HepG2 (cell line): Measurements from ENCODE around the gene DDRGK1. TPM values are rescaled to one million over a fixed set of nuclear protein-coding genes. Genes with fewer than 3 reads are reported as not detected.

Experiments used
- CSRNP1 ChIP-seq: sonication (generic); formaldehyde crosslinking; IDR thresholded peaks from 2 replicates; pipeline ENCODE4 v1.8.1; 2023; ENCODE audit warnings: mild to moderate bottlenecking, missing genetic modification reagents
- CTCF ChIP-seq: sonication (generic); formaldehyde crosslinking; IDR thresholded peaks from 2 replicates; pipeline ENCODE4 v1.5.0; 2020; ENCODE audit warnings: mild to moderate bottlenecking, missing genetic modification reagents, moderate library complexity
- KDM2A ChIP-seq: sonication (generic); formaldehyde crosslinking; IDR thresholded peaks from 2 replicates; pipeline ENCODE4 v1.4.0; 2020; ENCODE audit warnings: low read depth, missing genetic modification reagents, borderline replicate concordance
- NCOR1 ChIP-seq: fragments of 200-600 bp; sonication (generic); IDR thresholded peaks from 2 replicates; pipeline ENCODE4 v1.7.0; 2017; ENCODE audit warnings: antibody characterized with exemption, low read length, borderline replicate concordance
- PCBP1 ChIP-seq: fragments of 200-400 bp; formaldehyde crosslinking; IDR thresholded peaks from 2 replicates; pipeline ENCODE4 v1.6.1; 2017; ENCODE audit warnings: mild to moderate bottlenecking, low read depth, low read length, borderline replicate concordance
- PRMT3 ChIP-seq: sonication (generic); formaldehyde crosslinking; IDR thresholded peaks from 2 replicates; pipeline ENCODE4 v1.8.1; 2022; ENCODE audit warnings: low read depth, mild to moderate bottlenecking, moderate library complexity, missing genetic modification reagents, borderline replicate concordance
- SKI ChIP-seq: fragments of 450-650 bp; IDR thresholded peaks from one replicate; pipeline ENCODE4 v1.6.1; 2018; ENCODE audit warnings: mild to moderate bottlenecking; ENCODE audit not compliant: partially characterized antibody
- ZMYM2 ChIP-seq: sonication (generic); formaldehyde crosslinking; IDR thresholded peaks from 2 replicates; pipeline ENCODE4 v1.8.0; 2022; ENCODE audit warnings: mild to moderate bottlenecking, missing genetic modification reagents
- ZNF160 ChIP-seq: sonication (generic); formaldehyde crosslinking; IDR thresholded peaks from 2 replicates; pipeline ENCODE4 v1.8.0; 2022; ENCODE audit warnings: mild to moderate bottlenecking, inconsistent platforms, missing genetic modification reagents
- ZNF609 ChIP-seq: sonication (generic); formaldehyde crosslinking; IDR thresholded peaks from 2 replicates; pipeline ENCODE4 v1.4.0; 2020; ENCODE audit warnings: mild to moderate bottlenecking, missing genetic modification reagents, borderline replicate concordance
- ZNF615 ChIP-seq: sonication (generic); formaldehyde crosslinking; IDR thresholded peaks from 2 replicates; pipeline ENCODE4 v1.5.0; 2020; ENCODE audit warnings: mild to moderate bottlenecking, missing genetic modification reagents, borderline replicate concordance
- ZNF883 ChIP-seq: sonication (generic); formaldehyde crosslinking; IDR thresholded peaks from 2 replicates; pipeline ENCODE4 v1.5.1; 2020; ENCODE audit warnings: mild to moderate bottlenecking, missing genetic modification reagents; ENCODE audit errors: not compliant biosample characterization
- ZUFSP ChIP-seq: sonication (generic); formaldehyde crosslinking; IDR thresholded peaks from 2 replicates; pipeline ENCODE4 v1.9.0; 2021; ENCODE audit warnings: missing genetic modification reagents, mild to moderate bottlenecking, borderline replicate concordance
- polyA plus RNA-seq, 8 experiments: library from polyadenylated mRNA; depleted of rRNA in 3 of 8; stranded (reverse) in 7 of 8; unstranded in 1 of 8; fragments of >200 nt; fragmentation: Illumina TruSeq in 4 of 8; extraction: Trizol in 4 of 8; gene quantifications; 2 replicates each; pipeline versions ENCODE4 v1.2.1 to v1.2.3, GENCODE V29; 2011 to 2016; ENCODE audit warnings: low read depth in 4 of 8, missing spikeins in 1 of 8, mixed read lengths in 1 of 8; ENCODE audit not compliant: insufficient read depth in 1 of 8
- total RNA-seq, 5 experiments: library from RNA; depleted of rRNA; stranded (reverse); fragments of >200 nt; fragmentation: Illumina TruSeq; extraction: Trizol; gene quantifications; 2 replicates each; pipeline ENCODE4 v1.2.3, GENCODE V29; 2016; ENCODE audit warnings: low read depth in 1 of 5

Gene DDRGK1
- total and polyA plus RNA-seq, 2 of the 13 experiments (the other 11 are each of a cell fraction or from before 2014, with no cell fraction given): 96.7 to 149 TPM

- TF ChIP-seq ZNF609 (CRISPR knock-in tag): peak; percentile 73
- peak; percentile 51 for TF ChIP-seq SKI
- no peak for TF ChIP-seq ZUFSP (CRISPR knock-in tag)
- TF ChIP-seq PRMT3 (CRISPR knock-in tag): peak; percentile 49; the same call in 1 of the 2 replicates
- TF ChIP-seq KDM2A (CRISPR knock-in tag): peak; percentile 91
- TF ChIP-seq CTCF (CRISPR knock-in tag): peak; percentile 33; the same call in 1 of the 2 replicates
- TF ChIP-seq ZNF883 (CRISPR knock-in tag): no peak
- TF ChIP-seq ZNF615 (CRISPR knock-in tag): 0 out of 2 replicates have a peak, but pooled peaks have one; percentile 45
- peak; percentile 66; the same call in 1 of the 2 replicates for TF ChIP-seq ZNF160 (CRISPR knock-in tag)
- TF ChIP-seq CSRNP1 (CRISPR knock-in tag): 0 out of 2 replicates have a peak, but pooled peaks have one; percentile 60
- peak; percentile 98 for TF ChIP-seq ZMYM2 (CRISPR knock-in tag)
- peak; percentile 74; the same call in 1 of the 2 replicates for TF ChIP-seq NCOR1
- no peak for TF ChIP-seq PCBP1
These were observed 20.4 kb upstream of the DDRGK1 start (continued) for GRCh38 chr20:3224681-3225421.
